MCF 10A (cell line): ENCODE measurements around the gene CLCNKA. TPM values are rescaled to one million over a fixed set of nuclear protein-coding genes. Genes with fewer than 3 reads are reported as not detected.

Experiments used
- BruUV-seq: library from RNA; stranded (reverse); fragments of 400-500 nt; replicated peaks from 2 replicates; lab custom pipeline; 2021; lab: Mats Ljungman, UMichigan
- CTCF ChIA-PET: fragments of 300-600 bp; sonication (Branson Sonifier 250); formaldehyde crosslinking; extraction: SDS; loops from one replicate; lab custom pipeline; 2021; ENCODE audit warnings: antibody characterized with exemption, inconsistent platforms; lab: Yijun Ruan, JAX
- POLR2A ChIA-PET: fragments of 300-600, 350-650 bp; sonication (Branson Sonifier 250); formaldehyde crosslinking; extraction: SDS; loops from one replicate; lab custom pipeline; 2020; ENCODE audit warnings: antibody characterized with exemption, inconsistent platforms; lab: Yijun Ruan, JAX
- DNase-seq: peaks from one replicate; pipeline ENCODE4 v3.0.0-alpha.2; 2018; ENCODE audit not compliant: unreplicated experiment
- H3K27ac Mint-ChIP-seq: one replicate; pipeline ENCODE4 v1.8.0; 2022; ENCODE audit warnings: mild to moderate bottlenecking, low read depth, mixed read lengths; ENCODE audit not compliant: unreplicated experiment
- H3K27me3 Mint-ChIP-seq: one replicate; pipeline ENCODE4 v1.8.0; 2022; ENCODE audit warnings: mixed read lengths; ENCODE audit not compliant: insufficient read depth, unreplicated experiment
- H3K36me3 Mint-ChIP-seq: one replicate; pipeline ENCODE4 v1.8.0; 2022; ENCODE audit warnings: mild to moderate bottlenecking, moderate library complexity, mixed read lengths; ENCODE audit not compliant: insufficient read depth, unreplicated experiment
- H3K4me1 Mint-ChIP-seq: one replicate; pipeline ENCODE4 v1.8.0; 2022; ENCODE audit warnings: mixed read lengths; ENCODE audit not compliant: insufficient read depth, unreplicated experiment
- H3K4me3 Mint-ChIP-seq: one replicate; pipeline ENCODE4 v1.8.0; 2022; ENCODE audit warnings: mild to moderate bottlenecking, moderate library complexity, mixed read lengths; ENCODE audit not compliant: unreplicated experiment
- H3K9me3 Mint-ChIP-seq: one replicate; pipeline ENCODE4 v1.8.0; 2022; ENCODE audit warnings: mixed read lengths; ENCODE audit not compliant: unreplicated experiment
- CTCF ChIP-seq: fragments of 200-600 bp; IDR thresholded peaks from one replicate; pipeline ENCODE4 v1.8.0; 2022; ENCODE audit warnings: antibody characterized with exemption, mild to moderate bottlenecking; ENCODE audit not compliant: unreplicated experiment
- intact Hi-C: fragments of 100-400 bp; cut with micrococcal nuclease; formaldehyde crosslinking; loops from 2 replicates; pipeline ENCODE4 v1.14.1; 2022
- total RNA-seq: library from RNA; stranded (reverse); gene quantifications from 2 replicates; pipeline ENCODE4 v1.2.3, GENCODE V29; 2022

CLCNKA gene
- total RNA-seq, 1 experiment from 2014 or later, result not detected

GRCh38 chr1:16043950-16044349 lies 22.1 kb downstream of the CLCNKA start:
- Mint-ChIP-seq H3K36me3 (no peaks in the 10 kb centered on the region), H3K27ac (no peak overlapping the region), H3K27me3 (peaks cover 14% of the 10 kb centered on the region), H3K4me1 (no peaks in the 10 kb centered on the region), H3K9me3 (no peaks in the 10 kb centered on the region), H3K4me3 (no peak overlapping the region)
- BruUV-seq, result no TSS peak
- ChIA-PET CTCF (interaction anchor here (0.6 kb wide), 2 partner anchors 12 to 32 kb away, joined by 3 read pairs; no protein-coding TSS in a partner anchor), POLR2A (no interaction called here)
- intact Hi-C loops, result no loop called here
- TF ChIP-seq CTCF, result no peak
- no peak for DNase-seq

GRCh38 chr1:16046842-16047241 lies 25.0 kb downstream of the CLCNKA start:
- Mint-ChIP-seq H3K27me3 (peaks cover 6% of the 10 kb centered on the region), H3K27ac (no peak overlapping the region), H3K4me1 (no peaks in the 10 kb centered on the region), H3K4me3 (no peak overlapping the region), H3K9me3 (no peaks in the 10 kb centered on the region), H3K36me3 (no peaks in the 10 kb centered on the region)
- intact Hi-C loops, result no loop called here
- POLR2A ChIA-PET, result no interaction called here
- no peak for DNase-seq
- CTCF ChIA-PET, result interaction anchor here (0.6 to 1.7 kb wide), 2 partner anchors 9 to 436 kb away, joined by 3 to 9 read pairs; no protein-coding TSS in a partner anchor
- no peak for TF ChIP-seq CTCF
- no TSS peak for BruUV-seq

GRCh38 chr1:16047791-16048475 lies 26.1 kb downstream of the CLCNKA start:
- DNase-seq, result no peak
- POLR2A ChIA-PET, result no interaction called here
- no peak overlapping the region for H3K27ac Mint-ChIP-seq
- intact Hi-C loops, result no loop called here
- no TSS peak for BruUV-seq
- no peaks in the 10 kb centered on the region for H3K9me3 Mint-ChIP-seq
- H3K36me3 Mint-ChIP-seq, result no peaks in the 10 kb centered on the region
- CTCF ChIA-PET, result interaction anchor here (0.6 to 1.7 kb wide), 2 partner anchors 7 to 437 kb away, joined by 3 to 9 read pairs; no protein-coding TSS in a partner anchor
- no peaks in the 10 kb centered on the region for H3K27me3 Mint-ChIP-seq
- no peak for TF ChIP-seq CTCF
- no peaks in the 10 kb centered on the region for H3K4me1 Mint-ChIP-seq
- no peak overlapping the region for H3K4me3 Mint-ChIP-seq

DNA sequence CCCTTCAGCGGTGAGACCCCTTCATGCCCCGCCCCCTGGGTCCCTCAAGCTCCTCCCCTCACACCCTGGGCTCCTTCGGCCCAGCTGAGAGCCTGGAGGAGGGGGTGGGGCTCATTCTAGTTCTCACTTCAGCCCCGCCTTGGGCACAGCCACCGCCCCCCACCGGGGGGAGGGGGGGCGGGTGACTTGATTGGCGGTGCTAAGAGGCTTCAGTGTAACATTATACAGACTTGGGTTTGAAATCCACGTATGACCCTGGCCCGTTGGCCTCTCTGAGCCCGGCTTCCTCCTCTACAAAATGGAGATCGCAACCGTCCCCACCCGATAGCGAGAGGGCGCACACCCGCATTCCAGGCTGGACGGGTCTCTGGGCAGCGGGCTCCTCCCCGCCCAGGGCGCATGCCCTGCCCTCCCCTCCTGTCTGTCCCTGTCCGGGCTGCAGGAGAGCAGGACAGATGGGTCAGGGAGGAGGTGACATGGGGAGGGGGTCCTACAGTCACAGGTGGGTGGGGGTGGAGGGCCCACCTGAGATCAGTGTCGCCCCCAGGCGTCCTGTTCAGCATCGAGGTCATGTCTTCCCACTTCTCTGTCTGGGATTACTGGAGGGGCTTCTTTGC lies 26.8 kb downstream of the CLCNKA start:
- no peaks in the 10 kb centered on the region for H3K27me3 Mint-ChIP-seq
- H3K27ac Mint-ChIP-seq, result no peak overlapping the region
- H3K9me3 Mint-ChIP-seq, result no peaks in the 10 kb centered on the region
- CTCF ChIA-PET, result no interaction called here
- POLR2A ChIA-PET, result no interaction called here
- H3K4me3 Mint-ChIP-seq, result no peak overlapping the region
- no peak for TF ChIP-seq CTCF
- BruUV-seq, result no TSS peak
- intact Hi-C loops, result no loop called here
- H3K36me3 Mint-ChIP-seq, result no peaks in the 10 kb centered on the region
- H3K4me1 Mint-ChIP-seq, result no peaks in the 10 kb centered on the region
- DNase-seq, result no peak
